ENCODE data around the gene POLR1C. TPM values are rescaled to one million over a fixed set of nuclear protein-coding genes. Genes with fewer than 3 reads are reported as not detected.
A peak's percentile ranks its signal among the peaks of the same experiment; 100 is the strongest.
"Not testable (repeated sequence)": the region's sequence is repeated elsewhere in the genome, so short reads cannot be mapped to it uniquely, and the experiment has no call there.

The POLR1C gene
- polyA plus RNA-seq, 3 donors: 4.5 to 18.3 (median 6.1) TPM

GRCh38 chr6:43547222-43547621, 30.3 kb downstream of the POLR1C start:
- Histone ChIP-seq H3K9ac (ENCODE audit: insufficient read depth, low read length, poor library complexity, severe bottlenecking) (no peak overlapping the region), H3K36me3 (replicated peaks in 1 of 2; ENCODE audit: control insufficient read depth in 1 of 2, insufficient read depth in 2 of 2, low read length in 2 of 2) (peaks cover 96% of the 10 kb centered on the region in 2 donors), H4K20me1 (ENCODE audit: insufficient read depth, low read length) (no peaks in the 10 kb centered on the region), H2AFZ (ENCODE audit: insufficient read depth, low read depth, low read length, poor library complexity, severe bottlenecking) (no peak overlapping the region), H3K4me3 (replicated peaks in 1 of 3; ENCODE audit: low read depth in 2 of 3, low read length in 3 of 3) (no peak overlapping the region), H3K27me3 (ENCODE audit: control insufficient read depth in 2 of 2, insufficient read depth in 2 of 2, low read length in 2 of 2) (no peaks in the 10 kb centered on the region), H3K4me1 (ENCODE audit: control insufficient read depth in 1 of 2, insufficient read depth in 2 of 2, low read length in 2 of 2) (no peaks in the 10 kb centered on the region), H3K79me2 (ENCODE audit: insufficient read depth, low read length) (no peaks in the 10 kb centered on the region), H3K9me3 (replicated peaks in 1 of 2; ENCODE audit: control insufficient read depth in 1 of 2, insufficient read depth in 1 of 2, low read length in 2 of 2) (no peaks in the 10 kb centered on the region), H3K27ac (ENCODE audit: low read depth in 1 of 2, low read length in 2 of 2) (no peak overlapping the region), H3K4me2 (replicated peaks; ENCODE audit: extremely low read depth, low read length, poor library complexity, severe bottlenecking) (no peak overlapping the region)
- DNase-seq: no peak
- WGBS (ENCODE audit: insufficient coverage): no CpG with 5 or more reads among the region's 3 CpGs
- no peaks in the 10 kb centered on the region for H3K9me3 Mint-ChIP-seq
- H3K4me1 Mint-ChIP-seq: no peaks in the 10 kb centered on the region
- no peaks in the 10 kb centered on the region for H3K27me3 Mint-ChIP-seq (ENCODE audit: low read depth in 3 of 3)
- no peak overlapping the region for H3K4me3 Mint-ChIP-seq
- H3K27ac Mint-ChIP-seq: peak overlapping the region in 2 of 7 donors; percentile 27 to 65
- TF ChIP-seq CTCF (IDR thresholded peaks at IDR 0.05): no peak
- intact Hi-C loops (cut with micrococcal nuclease): no loop called here
- H3K36me3 Mint-ChIP-seq: peaks cover 75 to 89% of the 10 kb centered on the region in 2 donors

GRCh38 chr6:43557620-43558019, 40.7 kb downstream of the POLR1C start:
- DNase-seq; H3K27me3 Mint-ChIP-seq (ENCODE audit: low read depth in 3 of 3); H4K20me1 ChIP-seq (ENCODE audit: insufficient read depth, low read length); H3K9ac ChIP-seq (ENCODE audit: insufficient read depth, low read length, poor library complexity, severe bottlenecking); H3K4me3 ChIP-seq (replicated peaks in 1 of 3; ENCODE audit: low read depth in 2 of 3, low read length in 3 of 3); H3K27me3 ChIP-seq (ENCODE audit: control insufficient read depth in 2 of 2, insufficient read depth in 2 of 2, low read length in 2 of 2); H3K27ac ChIP-seq (ENCODE audit: low read depth in 1 of 2, low read length in 2 of 2); H3K4me1 Mint-ChIP-seq; H3K79me2 ChIP-seq (ENCODE audit: insufficient read depth, low read length); H3K9me3 ChIP-seq (replicated peaks in 1 of 2; ENCODE audit: control insufficient read depth in 1 of 2, insufficient read depth in 1 of 2, low read length in 2 of 2); H3K9me3 Mint-ChIP-seq; H2AFZ ChIP-seq (ENCODE audit: insufficient read depth, low read depth, low read length, poor library complexity, severe bottlenecking); H3K4me1 ChIP-seq (ENCODE audit: control insufficient read depth in 1 of 2, insufficient read depth in 2 of 2, low read length in 2 of 2); H3K27ac Mint-ChIP-seq; intact Hi-C loops (cut with micrococcal nuclease); H3K4me3 Mint-ChIP-seq; H3K4me2 ChIP-seq (replicated peaks; ENCODE audit: extremely low read depth, low read length, poor library complexity, severe bottlenecking): not testable (repeated sequence)
- peaks cover 76 to 97% of the 10 kb centered on the region in 2 donors for H3K36me3 Mint-ChIP-seq
- H3K36me3 ChIP-seq (replicated peaks in 1 of 2; ENCODE audit: control insufficient read depth in 1 of 2, insufficient read depth in 2 of 2, low read length in 2 of 2): peaks cover 78 to 99% of the 10 kb centered on the region in 2 donors
- no CpG with 5 or more reads among the region's 7 CpGs for WGBS (ENCODE audit: insufficient coverage)
